ENCODE measurements around the gene SH2D5.
A peak's percentile ranks its signal among the peaks of the same experiment; 100 is the strongest.

The SH2D5 gene

DNA sequence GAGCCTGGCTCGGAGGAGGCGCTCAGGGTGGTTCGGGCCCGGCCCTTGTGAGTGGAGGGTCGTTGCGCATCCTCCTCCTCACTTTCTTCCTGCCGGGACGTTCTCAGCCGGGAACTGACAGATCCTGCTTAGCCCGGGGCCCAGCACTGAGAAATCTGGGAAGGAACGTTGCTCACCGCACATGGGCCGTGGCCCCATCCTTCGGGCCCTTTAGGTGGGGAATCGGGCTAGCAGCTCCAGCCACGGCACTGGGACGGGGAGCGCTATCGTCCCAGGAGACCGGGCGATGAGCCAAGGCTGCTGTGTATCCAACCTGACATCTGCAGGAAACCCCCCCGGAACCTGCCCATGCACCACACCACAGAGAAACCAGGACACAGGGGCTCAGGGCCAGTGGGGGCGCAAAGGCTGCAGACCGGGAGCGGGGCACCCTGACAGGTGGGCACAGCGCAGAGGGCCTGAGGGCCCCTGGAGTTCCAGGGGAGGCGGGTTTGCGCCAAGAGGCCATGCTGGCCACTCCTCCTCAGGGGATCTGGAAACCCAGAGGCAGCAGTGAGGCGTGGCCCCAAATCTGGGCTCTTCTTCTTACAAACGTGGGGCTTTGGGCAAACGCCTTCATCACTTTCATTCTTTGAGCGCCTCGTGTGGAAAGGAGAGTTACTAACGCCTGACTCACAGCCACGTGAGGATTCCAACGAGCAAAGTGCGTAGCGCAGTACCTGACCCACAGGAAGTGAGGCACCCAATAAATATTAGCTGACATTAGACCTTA is at the start of gene SH2D5:
Gene SH2D5 (minus strand): TSS at position 116 of the 772 bp plus-strand sequence. CDS start 4,659 bp downstream, outside the sequence.
- DNase-seq (ENCODE audit: low read depth), result peak; percentile 47

DNA sequence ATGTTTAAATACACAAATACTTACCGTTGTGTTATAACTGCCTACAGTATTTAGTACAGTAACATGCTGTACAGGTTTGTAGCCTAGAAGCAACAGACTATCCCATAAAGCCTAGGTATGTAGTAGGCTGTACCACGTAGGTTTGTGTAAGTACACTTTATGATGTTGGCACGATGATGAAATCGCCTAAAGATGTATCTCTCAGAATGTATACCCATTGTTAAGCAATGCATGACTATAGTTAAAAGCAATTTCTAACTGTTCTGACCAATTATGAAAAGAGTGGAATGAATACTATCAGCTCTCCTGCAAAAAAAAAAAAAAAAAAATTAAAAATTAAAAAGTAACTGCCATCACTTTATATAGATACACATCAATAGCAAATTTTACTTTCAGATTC is 43.2 kb upstream of the SH2D5 start:
- DNase-seq (ENCODE audit: low read depth), result no peak

DNA sequence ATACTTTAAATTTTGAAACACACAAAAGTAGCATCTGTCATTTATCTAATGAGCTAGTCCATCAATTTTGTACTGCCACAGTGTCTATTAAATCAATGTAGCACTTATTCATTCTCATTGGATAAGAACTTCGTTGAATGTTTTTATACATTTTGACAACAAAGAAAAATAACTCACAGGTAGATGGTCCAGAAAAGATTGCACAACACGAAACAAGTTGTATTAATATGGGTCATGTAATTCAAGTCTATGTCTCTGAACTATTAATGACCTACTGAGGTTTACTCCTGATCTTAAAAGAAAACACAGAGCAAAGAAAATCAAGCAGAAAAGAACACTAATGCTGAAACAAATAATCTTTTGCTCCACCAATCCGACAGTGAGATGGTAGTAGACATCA is 39.3 kb upstream of the SH2D5 start:
- no peak for DNase-seq (ENCODE audit: low read depth)

DNA sequence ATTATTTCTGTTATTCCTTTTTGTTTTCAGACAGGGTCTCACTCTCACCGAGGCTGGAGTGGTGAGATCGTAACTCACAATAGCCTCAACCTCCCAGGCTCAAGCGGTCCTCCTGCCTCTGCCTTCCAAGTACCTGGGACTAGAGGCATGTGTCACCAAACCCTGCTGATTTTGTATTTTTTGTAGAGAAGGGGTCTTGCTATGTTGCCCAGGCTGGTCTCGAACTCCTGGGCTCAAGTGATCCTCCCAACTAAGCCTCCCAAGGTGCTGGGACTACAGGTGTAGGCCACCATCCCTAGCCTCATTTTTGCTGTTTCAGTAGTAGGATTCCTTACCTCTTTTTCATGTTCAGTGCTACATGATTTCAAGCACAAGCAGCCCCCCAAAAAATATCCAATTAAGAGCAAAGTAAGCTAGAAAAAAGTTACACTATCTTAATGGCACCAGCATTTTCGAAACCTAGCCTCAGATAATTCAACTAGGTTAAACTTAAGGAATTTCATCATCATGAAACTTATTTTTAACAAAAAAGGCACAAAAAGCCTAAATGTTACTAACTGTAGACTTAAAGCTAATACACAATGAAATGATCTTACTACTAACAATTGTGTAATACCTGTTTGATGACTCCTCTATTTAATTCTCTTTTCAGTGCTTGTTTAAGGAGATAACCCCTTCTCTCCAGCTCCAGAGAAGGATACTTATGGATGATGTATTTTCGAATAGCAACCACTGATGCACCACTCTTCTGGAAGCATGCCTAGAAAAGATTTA is 38.0 kb upstream of the SH2D5 start:
- no peak for DNase-seq (ENCODE audit: low read depth)

DNA sequence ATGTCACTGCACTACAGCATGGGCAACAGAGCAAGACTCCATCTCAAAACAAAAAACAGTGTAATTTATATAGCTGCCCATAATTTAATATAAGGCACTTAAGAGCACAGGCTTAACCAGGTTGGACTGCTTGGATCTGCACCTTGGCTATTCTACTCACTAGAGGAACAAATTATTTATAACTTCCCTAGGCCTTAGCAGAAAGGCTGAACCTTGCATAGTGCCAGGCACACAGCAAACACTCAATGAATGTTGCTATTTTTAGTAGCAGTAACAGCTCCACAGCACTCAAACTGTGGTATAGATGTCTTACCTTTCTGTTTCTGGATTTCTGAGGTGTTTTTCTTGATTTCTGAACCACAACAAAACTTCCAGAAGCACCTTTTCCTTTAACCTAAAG is 34.8 kb upstream of the SH2D5 start:
- no peak for DNase-seq (ENCODE audit: low read depth)

DNA sequence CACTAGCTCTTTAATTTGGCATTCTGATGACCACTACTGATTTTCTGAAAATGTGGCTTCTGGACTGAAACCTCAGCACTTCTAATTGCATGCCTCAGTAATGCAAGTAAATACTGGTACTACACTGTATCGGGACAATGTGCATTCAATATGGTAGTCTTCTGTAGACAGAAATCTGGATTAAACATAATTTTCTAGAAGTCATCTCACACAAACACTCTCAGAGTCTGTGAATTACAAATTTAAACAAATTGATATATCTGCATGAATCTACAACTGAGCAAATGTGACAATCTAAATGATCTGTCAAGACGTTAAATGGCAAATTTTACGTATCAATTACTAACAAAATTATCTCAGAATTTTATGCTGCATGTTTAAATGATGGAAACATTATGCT is 30.9 kb upstream of the SH2D5 start:
- DNase-seq (ENCODE audit: low read depth), result no peak

DNA sequence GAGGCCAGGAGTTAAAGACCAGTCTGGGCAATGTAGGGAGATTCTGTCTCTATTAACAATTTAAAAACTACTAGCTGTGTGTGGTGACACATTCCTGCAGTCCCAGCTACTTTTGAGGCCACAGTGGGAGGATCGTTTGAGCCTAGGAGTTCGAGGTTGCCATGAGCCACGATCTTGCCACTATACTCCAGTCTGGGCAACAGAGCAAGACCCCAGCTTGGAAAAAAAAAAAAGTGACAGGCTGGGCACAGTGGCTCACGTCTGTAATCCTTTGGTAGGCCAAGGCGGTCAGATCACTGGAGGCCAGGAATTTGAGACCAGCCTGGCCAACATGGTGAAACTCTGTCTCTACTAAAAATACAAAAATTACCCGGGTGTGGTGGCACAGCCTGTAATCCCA is 27.8 kb upstream of the SH2D5 start:
- DNase-seq (ENCODE audit: low read depth), result no peak

DNA sequence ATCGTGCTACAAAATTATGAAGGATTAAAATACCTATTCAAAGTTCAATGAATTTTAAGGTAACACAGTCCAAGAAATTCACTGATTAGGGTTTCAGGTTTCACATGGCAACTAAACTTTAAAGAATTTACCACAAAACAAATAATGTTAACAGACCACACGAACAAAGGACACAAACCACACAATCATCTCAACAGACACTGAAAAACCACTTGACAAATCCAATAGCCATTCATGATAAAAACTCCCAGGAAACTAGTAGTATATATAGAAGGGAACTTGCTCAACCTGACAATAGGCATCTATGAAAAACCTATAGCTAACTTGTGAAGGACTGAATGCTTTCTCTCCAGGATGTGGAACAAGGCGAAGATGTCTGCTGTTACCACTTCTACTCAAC is 21.1 kb upstream of the SH2D5 start:
- DNase-seq (ENCODE audit: low read depth), result no peak

DNA sequence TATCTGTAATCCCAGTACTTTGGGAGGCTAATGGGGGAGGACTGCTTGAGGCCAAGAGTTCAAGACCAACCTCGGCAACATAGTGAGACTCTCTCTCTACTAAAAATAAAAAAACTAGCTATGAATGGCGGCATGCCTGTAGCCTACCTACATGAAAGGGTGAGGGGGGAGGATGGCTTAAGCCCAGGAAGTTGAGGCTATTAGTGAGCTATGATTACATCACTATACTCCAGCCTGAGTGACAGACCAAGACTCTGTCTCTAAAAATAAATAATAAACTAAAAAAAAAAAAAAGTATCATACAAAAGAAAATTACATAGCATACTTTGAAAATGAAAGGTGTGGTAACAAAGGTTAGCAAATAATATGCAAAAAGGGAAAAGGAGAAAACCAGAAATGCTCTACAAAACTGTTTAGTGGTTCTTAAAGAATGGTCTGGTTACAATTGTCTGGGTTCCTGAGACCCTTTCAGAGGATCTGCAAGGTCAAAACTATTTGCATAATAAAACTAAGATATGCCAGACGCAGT is 19.0 kb upstream of the SH2D5 start:
- no peak for DNase-seq (ENCODE audit: low read depth)

DNA sequence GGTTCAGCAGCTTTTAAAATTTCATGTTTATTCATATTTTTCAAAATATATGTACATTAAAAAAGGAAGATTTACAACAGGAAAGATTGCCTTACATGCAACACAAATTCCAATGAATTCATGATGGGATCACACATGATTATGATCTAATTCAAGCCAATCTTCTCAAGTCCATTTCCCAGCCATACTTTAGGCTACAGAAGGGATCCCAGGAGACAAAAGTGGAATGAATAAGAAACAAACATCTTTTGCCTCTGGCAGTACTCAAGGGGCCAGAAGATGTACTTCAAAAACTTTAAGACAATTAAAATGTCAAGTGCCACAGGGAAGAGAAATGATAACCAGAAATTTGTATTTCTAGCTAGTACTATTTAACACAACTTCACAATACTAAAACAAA is 10.2 kb upstream of the SH2D5 start:
- DNase-seq (ENCODE audit: low read depth), result no peak

DNA sequence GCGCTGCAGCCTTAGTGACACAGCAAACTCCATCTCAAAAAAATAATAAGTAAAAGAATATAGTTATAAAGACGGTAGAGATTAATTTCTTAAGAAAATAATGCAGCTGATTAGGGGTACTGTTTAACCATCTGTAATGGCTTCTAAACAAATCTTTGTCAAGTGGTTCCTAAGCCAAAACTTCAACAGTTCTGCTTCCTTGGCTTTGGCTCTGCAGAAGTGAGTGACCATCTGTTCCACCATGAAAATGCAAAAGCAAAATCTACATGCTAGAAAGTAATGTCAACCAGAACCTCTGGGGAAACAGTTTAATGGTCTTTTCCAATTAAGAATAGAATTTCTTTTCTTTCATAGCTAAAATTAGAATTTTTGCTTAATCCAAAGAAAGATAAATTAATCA is 8.3 kb upstream of the SH2D5 start:
- DNase-seq (ENCODE audit: low read depth), result no peak

DNA sequence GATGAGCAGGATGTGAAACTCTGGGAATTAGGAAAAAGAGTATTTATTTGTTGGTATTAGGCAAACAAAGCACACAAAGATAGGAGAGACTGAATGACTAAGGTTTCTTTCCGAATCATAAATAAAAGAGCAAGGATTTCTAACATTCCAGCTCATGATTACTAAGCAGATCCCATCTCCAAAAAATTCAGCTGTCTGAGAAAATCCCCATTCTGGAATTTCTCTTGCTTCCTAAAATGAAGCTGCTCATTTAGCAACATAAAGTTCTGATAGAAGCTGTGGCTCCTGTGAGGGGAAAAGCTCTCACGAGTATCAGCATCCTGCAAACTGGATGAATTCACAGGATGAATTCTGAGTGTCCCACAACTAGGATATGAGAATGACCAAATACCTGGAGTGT is 6.7 kb upstream of the SH2D5 start:
- no peak for DNase-seq (ENCODE audit: low read depth)

DNA sequence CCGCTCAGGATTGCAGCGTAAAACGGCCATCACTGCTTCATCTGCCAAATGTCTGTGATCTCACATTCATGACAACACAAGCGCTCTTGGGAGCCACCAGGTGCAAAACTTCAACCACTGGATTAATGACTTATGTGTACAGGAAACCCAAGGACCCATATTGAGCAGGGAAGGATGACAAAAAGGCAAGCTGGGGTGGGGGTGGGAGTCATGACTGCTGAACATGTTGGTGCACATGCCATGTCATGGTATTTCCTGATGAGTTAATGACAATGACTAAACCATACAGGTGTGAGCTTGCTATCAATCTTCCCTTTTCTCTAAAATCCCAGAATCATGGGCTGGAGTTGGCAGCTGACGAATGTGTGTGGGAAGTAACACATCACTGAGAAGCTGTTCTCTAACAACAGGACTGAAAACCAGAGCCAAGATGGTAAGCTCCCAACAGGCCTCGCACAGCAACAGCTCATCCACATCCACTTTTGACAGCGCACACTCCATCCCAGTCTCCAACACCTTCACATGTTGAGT is 3.1 kb upstream of the SH2D5 start:
- DNase-seq (ENCODE audit: low read depth), result no peak

DNA sequence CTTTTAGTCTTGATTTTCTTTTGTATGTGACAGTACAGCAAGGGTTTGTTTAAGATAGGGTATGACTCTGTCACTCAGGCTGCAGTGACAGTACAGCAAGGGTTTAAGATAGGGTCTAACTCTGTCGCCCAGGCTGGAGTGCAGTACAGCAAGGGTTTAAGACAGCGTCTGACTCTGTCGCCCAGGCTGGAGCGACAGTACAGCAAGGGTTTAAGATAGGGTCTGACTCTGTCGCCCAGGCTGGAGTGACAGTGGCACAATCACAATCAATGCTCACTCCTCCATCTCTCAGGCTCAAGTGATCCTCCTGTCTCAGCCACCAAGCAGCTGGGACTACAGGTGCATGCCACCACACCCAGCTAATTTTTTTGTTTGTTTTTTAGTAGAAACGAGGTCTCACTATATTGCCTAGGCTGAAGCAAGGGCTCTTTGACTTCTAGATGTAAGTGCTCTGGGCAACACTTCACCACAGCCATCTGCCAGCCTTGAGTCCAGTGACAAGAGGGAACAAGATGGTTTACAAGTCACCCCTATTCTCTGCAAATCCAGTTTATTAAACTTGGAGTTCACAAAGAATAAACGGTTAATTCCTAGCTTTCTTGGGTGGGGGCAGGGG is 965 bp upstream of the SH2D5 start:
- DNase-seq (ENCODE audit: low read depth), result no peak

DNA sequence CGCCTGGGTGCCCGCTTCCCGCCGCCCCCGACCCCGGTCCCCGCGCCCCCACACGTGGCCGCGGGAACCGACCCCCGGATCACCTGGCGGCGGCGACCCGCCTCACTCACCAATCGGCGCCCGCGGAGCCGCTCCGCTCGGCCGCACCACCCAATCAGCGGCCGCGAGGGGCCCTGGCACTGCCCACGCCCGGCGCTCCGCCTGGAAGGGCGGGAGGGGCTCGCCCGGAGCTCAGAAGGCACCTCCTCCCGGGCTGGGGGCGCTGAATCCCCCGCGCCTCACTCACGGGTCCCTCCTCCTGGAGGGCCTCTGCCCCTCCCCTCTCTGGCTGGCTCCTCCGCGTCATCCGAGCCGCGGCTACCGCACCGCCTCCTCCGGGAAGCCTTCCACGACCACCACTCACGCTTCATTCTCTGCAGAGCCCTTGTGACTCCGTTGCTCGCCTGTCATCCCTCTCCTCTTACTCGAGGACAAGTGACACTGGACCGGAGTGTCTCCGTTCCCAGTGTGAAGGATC is 374 bp downstream of the SH2D5 start:
- peak; percentile 30 for DNase-seq (ENCODE audit: low read depth)

DNA sequence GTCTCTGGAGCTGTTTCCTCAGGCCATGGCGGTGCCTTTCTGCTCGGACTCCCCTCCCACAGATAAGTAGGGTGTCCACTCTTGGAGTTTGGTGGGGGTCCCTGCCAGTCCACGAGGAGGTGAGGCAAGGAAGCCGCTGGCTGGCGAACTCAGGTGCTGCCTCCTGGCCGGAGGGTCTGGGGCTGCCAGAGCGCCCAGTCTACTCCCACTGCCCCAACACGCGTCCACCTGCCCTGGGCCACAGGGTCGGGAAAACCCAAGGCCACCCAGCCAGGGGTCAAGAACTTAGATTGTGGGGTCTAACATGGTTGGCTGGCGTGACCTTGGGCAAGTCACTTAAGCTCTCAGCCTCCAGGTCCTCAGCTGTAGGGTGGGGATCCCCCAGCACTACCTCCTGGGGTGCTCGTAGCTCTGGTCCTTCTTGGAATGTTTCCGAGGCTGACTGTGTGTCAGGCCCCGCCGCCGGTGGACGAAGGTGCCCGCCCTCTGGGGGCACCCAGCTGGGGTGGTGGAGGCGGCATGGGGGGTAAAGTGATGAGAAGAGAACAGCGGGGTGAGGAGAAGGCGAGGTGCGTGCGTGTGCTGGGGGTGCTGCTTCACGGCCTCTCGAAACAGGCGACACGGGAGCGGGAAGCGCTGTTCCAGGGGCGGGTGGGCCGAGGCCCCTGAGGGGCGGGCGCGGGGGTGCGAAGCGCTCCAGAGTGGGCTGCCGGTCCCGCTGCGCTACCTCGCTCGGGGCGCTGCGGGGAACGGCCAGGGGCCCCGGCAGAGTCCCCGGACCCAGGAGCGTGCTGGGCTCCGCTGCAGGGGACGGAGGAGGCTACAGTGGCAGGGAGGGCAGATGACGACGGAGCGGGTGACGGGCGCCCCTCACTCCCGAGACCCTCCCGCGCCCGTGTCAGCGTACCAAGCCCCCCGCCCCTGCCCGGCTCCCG is 1.2 kb downstream of the SH2D5 start:
- no peak for DNase-seq (ENCODE audit: low read depth)

DNA sequence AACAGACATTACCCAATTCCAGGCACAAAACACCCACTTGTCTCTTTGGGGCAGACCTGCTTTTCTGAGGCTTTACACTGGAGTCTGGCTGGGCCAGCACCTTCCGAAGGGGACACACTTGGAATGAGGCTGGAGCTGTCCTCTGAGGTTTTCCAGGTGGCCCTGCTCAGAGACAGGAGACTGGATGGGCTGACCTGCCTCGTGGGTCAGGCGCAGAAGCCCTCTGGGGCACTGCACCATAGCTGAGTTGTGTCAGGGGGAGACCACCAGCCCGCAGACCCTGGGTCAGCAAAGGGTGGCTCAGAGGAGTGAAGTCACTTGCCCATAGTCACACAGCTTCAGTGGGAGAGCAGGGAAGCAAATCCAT is 1.8 kb downstream of the SH2D5 start:
- DNase-seq (ENCODE audit: low read depth), result no peak

DNA sequence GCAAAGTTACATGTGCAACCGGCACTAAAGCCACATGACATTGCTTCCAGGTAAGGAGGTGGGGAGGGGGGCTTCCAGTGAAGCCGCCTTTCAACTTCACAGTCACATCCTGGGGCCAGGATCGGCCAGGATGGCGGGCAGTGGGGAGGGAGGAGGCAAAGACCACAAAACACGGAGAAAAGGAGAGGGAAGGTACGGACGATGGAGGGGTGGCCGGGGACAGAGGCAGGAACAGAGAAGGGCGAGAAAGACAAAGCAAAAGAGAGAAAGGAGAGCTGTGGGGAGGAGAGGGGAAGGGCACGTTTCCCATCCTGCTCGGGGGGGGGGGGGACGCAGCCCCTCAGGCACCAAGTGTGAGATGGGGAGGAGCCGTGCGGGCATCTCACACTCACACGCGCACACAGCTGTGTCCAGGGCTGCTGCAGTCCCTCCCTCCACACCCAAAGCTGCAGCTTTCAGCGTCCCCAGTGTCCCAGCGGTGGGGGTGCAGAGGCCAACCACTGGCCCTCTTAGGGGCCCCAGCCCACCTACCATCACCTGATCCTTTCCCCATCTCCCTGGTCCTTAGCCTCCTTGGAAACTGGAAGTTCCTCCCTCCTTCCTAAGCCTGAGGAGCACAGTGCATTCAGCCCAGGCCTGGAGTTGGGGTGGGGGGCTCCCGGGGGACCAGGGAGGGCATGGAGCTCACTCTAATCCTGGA is 2.4 kb downstream of the SH2D5 start:
- no peak for DNase-seq (ENCODE audit: low read depth)

DNA sequence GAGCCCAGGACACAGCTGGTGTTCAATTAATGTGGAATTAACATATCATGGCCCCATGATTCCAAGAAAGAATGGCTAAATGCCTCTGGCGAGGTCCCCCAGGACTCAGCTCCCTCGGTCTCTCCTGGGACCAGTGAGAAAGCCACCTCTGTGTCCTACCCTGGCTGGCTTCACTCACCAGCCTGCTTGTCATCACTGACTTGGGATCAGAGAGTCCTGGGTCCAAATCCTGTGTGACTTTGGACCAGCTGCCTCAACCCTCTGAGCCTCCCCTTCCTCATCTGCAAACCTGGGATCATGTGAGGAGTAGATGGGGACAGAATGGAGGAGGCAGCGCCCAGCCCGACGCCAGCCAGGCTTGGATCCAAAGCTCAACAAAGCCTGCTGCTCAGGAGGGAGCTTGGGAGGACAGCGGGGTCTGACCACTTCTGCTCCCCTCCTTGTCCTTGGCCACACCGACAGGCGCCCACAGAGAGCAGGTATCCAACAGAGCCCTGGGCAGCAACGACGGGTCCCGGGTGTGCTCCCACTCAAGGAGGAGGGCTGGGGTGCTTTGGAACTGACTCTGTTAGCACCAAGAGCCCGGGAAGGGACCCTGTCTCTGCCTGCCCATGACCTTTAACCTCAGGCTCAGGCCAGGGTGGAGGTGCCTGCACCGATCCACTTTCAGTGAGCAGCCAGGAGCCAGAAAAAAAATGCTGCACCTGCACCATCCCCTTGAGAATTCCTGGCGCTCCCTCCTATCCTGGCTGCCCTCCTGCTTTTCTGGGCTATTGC is 3.2 kb downstream of the SH2D5 start:
- no peak for DNase-seq (ENCODE audit: low read depth)

Measured in stimulated activated CD8-positive, alpha-beta memory T cell treated with anti-CD3 and anti-CD28 coated beads, Interleukin-7, amount 100 ng/mL, for 24 hours (primary cell).